Measurements from ENCODE around the gene JPT2.

JPT2 gene

DNA sequence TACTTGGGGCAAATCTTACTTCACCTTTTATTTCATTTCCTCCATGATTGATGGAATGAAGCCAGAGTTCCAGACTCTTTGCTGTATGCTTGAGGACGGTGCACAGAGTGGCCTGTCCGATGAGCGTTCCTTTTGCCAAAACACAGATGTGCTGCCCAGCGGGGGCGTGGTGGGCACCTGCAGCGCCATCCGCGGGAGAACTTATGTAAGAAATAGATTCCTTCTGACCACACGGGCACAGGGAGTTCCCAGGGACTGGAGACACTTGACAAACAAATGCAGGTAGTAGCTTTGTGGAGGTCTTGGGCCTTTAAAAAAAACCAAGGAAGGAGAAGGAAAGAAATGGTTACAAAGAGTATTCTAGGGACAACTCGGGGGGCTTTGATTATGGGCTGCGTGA is 35.3 kb upstream of the JPT2 start:
- no peak for DNase-seq
- Mint-ChIP-seq H3K27me3 (no peaks in the 10 kb centered on the region), H3K4me1 (peaks cover 26% of the 10 kb centered on the region), H3K9me3 (no peaks in the 10 kb centered on the region), H3K36me3 (ENCODE audit: low read depth) (peaks cover 45% of the 10 kb centered on the region), H3K4me3 (no peak overlapping the region), H3K27ac (no peak overlapping the region)
- ATAC-seq = no peak

DNA sequence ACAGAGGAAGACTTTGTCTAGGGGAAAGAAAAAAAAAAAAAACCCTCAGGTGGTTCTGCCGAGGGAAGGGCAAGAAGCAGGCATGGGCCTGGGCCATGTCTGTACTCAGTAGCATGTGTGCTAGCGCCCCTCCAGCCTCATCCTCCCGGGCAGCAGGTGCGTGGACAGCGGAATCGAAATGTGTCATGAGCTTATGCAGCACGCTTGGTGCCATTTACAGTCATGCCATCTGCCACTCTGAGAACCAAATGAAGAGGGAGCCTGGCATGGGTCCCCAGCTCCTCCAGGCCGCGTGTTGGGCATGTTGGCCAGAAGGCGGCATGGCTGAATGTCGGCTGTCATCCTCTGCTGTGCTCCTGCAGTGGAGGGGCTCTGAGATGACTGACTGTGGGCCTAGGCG is 34.6 kb upstream of the JPT2 start:
- Mint-ChIP-seq H3K4me3 (no peak overlapping the region), H3K27me3 (no peaks in the 10 kb centered on the region), H3K27ac (no peak overlapping the region), H3K9me3 (no peaks in the 10 kb centered on the region), H3K36me3 (ENCODE audit: low read depth) (peaks cover 46% of the 10 kb centered on the region), H3K4me1 (peaks cover 30% of the 10 kb centered on the region)
- no peak for DNase-seq
- no peak for ATAC-seq

DNA sequence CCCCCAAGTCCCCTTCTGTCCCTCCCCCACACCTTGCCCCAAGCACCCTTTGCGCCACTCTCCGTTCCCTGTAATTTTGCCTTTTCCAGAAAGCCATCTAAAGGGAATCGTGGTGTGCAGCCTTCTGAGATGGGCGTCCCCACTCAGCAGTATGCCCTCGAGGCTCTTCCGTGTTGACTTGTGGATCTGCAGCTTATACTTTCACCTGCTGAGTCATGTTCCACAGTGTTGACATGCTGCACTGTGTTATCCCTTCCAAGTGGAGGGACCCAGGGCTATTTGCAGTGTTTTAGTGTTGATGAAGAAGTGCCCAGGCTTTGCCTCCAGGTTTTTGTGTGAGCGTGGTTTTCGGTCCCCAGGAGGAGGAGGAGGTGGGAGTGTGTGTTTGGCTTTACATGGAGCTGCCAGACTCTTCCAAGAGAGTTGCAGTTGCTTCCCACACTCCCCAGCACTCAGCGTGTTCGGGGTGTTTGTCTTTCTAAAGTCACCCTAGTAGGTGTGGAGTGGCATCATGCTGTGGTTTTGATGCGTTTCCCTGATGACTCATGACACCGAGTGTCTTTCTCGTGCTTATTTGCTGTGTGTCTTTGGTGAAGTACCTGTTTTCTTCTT is 32.1 kb upstream of the JPT2 start:
- Mint-ChIP-seq H3K27ac (peak overlapping the region; percentile 40), H3K9me3 (no peaks in the 10 kb centered on the region), H3K36me3 (ENCODE audit: low read depth) (peaks cover 43% of the 10 kb centered on the region), H3K4me3 (no peak overlapping the region), H3K4me1 (peaks cover 31% of the 10 kb centered on the region), H3K27me3 (no peaks in the 10 kb centered on the region)
- ATAC-seq (peak; percentile 80), DNase-seq (peak; percentile 27)

DNA sequence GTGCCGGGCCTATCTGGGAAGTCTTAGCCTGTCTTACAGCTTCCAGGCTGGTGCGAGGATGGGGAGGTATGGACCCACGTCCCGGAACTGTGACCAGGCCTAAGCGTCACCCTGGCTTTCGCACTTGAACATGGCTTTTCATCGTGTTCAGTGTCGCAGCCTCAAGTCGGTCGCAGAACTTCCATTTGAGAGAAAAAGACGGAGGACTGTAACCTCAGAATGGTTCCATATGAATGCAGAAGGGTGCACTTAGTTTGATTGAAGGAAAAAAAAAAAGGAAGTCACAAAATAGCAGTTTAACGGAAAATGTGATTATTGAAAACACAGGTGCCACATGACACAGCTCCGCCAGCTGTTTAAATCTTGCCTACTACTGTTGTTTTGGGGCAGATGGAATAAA is 30.2 kb upstream of the JPT2 start:
- Mint-ChIP-seq H3K9me3 (no peaks in the 10 kb centered on the region), H3K4me1 (peaks cover 31% of the 10 kb centered on the region), H3K27ac (peak overlapping the region; percentile 7), H3K36me3 (ENCODE audit: low read depth) (peaks cover 40% of the 10 kb centered on the region), H3K4me3 (no peak overlapping the region), H3K27me3 (no peaks in the 10 kb centered on the region)
- no peak for DNase-seq
- no peak for ATAC-seq

DNA sequence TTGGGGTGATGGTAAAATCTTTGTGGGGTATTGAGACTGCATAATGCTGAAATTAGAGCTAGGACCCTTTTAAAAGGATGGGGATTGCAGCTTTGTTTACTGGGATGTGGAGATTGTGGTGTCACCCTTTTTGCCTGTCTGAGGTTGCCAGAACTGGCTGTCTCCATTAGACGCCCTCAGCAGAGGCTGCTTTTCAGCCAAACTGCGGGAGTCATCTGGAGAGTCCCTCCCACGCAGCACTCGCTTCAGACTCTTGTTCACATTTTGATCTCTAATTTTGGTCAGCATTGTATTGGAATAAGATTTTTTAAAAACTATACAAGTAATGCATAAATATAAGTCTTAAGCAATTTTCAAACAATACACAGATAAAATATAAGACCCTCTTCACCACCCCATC is 27.9 kb upstream of the JPT2 start:
- H3K9me3 Mint-ChIP-seq = no peaks in the 10 kb centered on the region

DNA sequence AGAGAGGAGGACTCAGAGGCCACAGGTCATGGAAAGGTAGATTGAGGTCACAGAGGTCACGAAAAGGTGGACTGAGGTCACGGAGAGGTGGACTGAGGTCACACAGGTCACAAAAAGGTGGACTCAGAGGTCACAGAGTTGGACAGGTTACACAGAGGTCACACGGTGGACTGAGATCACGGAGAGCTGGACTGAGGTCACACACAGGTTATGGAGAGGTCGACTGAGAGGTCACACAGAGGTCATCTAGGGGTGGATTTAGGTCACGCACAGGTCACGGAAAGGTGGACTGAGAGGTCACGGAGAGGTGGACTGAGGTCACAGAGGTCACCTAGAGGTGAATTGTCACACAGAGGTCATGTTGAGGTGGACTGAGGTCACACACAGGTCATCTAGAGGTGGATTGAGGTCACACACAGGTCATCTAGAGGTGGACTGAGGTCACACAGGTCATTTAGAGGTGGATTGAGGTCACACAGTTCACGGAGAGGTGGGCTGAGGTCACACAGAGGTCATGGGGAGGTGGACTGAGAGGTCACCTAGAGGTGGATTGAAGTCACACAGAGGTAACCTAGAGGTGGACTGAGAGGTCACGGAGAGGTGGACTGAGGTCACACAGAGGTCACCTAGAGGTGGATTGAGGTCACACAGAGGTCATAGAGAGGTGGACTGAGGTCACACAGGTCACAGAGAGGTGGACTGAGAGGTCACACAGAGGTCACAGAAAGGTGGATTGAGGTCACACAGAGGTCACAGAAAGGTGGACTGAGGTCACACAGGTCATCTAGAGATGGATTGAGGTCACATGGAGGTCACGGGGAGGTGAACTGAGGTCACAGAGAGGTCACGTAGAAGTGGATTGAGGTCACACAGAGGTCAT is 26.7 kb upstream of the JPT2 start:
- Mint-ChIP-seq H3K27ac (peak overlapping the region; percentile 38), H3K4me3 (no peak overlapping the region), H3K27me3 (no peaks in the 10 kb centered on the region), H3K4me1 (peaks cover 14% of the 10 kb centered on the region), H3K36me3 (ENCODE audit: low read depth) (peaks cover 32% of the 10 kb centered on the region), H3K9me3 (no peaks in the 10 kb centered on the region)
- DNase-seq (no peak), ATAC-seq (no peak)

More for the DNA sequence above, 27.9 kb upstream of the JPT2 start:
- Mint-ChIP-seq H3K27me3 (no peaks in the 10 kb centered on the region), H3K4me3 (no peak overlapping the region), H3K27ac (no peak overlapping the region), H3K4me1 (peaks cover 25% of the 10 kb centered on the region), H3K36me3 (ENCODE audit: low read depth) (peaks cover 36% of the 10 kb centered on the region)
- ATAC-seq (no peak), DNase-seq (no peak)

DNA sequence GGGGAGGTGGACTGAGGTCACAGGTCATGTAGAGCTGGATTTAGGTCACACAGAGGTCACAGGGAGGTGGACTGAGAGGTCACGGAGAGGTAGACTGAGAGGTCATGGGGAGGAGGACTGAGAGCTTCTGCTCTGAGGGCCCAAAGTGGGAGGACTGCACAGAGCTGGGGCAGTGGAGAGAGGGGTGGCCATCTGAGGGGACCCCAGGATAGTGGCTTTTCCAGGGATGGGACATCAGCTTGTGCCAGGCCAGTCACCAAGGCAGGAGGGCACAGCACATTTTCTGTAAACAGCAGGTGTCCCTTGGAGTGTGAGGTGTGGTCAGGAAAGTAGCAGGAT is 26.1 kb upstream of the JPT2 start:
- H3K9me3 Mint-ChIP-seq = no peaks in the 10 kb centered on the region
- H3K4me3 Mint-ChIP-seq = no peak overlapping the region
- peaks cover 29% of the 10 kb centered on the region for H3K36me3 Mint-ChIP-seq (ENCODE audit: low read depth)
- H3K4me1 Mint-ChIP-seq = peaks cover 8% of the 10 kb centered on the region
- DNase-seq (no peak), ATAC-seq (no peak)
- peak overlapping the region; percentile 5 for H3K27ac Mint-ChIP-seq
- H3K27me3 Mint-ChIP-seq = no peaks in the 10 kb centered on the region

DNA sequence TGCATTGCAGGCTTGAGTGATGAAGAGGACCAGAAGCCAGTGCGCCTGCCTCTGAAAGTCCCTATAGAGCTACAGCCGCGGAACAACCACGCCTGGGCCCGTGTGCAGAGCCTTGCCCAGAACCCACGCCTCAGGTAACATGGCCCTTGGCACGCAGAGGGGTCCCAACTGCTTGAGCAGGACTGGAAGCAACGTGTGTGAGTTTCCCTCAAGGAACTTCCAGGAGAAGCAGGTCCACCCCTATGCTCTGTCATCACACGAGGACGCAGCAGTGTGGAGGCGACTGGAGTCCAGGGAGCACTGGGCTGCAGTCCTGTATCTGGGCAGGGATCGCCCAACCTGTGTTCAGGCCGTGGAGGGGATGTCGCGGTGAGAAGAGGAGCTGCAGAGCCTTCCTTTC is 25.1 kb upstream of the JPT2 start:
- no peaks in the 10 kb centered on the region for H3K27me3 Mint-ChIP-seq
- peaks cover 2% of the 10 kb centered on the region for H3K4me1 Mint-ChIP-seq
- H3K36me3 Mint-ChIP-seq (ENCODE audit: low read depth) = peaks cover 25% of the 10 kb centered on the region
- H3K4me3 Mint-ChIP-seq = no peak overlapping the region
- DNase-seq (no peak), ATAC-seq (no peak)
- no peaks in the 10 kb centered on the region for H3K9me3 Mint-ChIP-seq
- H3K27ac Mint-ChIP-seq = no peak overlapping the region

DNA sequence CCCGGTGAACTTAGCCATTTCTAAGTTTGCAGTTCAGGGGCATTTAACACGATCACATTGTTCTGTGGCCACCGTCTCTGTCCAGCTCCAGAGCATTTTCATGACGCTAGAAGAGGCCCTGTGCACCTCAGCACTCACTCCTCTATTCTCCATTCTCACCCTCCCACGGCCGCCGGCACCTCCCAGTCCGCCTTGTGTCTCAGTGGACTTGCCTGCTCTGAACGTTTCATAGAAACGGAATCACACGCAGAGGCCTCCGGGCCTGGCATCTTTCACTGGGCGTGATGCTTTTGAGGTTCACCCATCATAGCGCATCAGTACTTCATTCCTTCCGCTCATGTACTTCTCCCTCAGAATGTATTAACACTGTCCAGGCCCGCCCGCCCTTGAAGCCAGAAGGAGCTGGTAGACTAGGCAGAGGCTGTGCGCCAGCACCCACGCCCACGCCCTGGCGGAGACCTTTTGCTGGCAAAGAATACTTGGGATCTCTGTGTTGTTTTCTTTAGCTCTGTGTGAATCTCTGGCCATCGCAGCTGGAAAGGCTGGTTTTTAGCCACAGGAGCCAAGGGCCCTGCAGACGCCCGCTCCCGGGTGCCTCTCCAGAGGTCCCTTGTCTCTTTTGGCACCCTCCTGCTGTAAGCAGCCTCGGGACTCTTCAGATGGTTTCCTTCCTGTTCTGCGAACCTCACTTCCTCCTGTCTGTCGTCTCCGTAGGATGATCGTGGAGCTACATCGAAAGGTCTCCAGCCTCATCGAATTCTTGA is 23.4 kb upstream of the JPT2 start:
- DNase-seq = no peak
- Mint-ChIP-seq H3K27me3 (no peaks in the 10 kb centered on the region), H3K4me1 (no peaks in the 10 kb centered on the region), H3K27ac (no peak overlapping the region), H3K4me3 (no peak overlapping the region), H3K36me3 (ENCODE audit: low read depth) (peaks cover 23% of the 10 kb centered on the region), H3K9me3 (no peaks in the 10 kb centered on the region)
- no peak for ATAC-seq

DNA sequence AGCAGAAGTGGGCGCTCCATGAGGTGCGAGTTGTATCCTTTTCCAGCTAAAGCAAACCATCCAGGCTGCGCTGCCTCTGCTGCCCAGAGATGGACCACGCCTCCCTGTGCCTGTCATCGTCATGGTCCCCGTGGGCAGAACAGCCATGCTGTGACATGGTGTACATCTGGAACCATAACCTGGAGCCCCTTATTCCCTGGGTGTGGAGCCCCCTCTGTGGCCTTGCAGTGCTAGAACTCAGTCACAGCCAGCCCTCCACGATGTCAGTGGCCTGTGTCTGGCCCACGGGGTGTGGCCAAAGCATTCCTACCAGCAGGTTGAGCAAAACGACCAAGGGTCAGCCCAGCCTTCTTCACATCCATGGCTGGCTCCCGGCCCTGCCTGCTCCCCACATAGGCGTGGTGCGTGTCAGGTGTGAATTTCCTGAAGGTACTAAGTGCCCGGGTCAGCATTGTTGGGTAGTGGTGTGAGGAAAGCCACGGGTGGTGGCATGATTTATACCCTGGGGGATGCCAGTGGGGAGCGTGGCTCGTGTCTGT is 22.7 kb upstream of the JPT2 start:
- Mint-ChIP-seq H3K9me3 (no peaks in the 10 kb centered on the region), H3K27ac (no peak overlapping the region), H3K4me1 (no peaks in the 10 kb centered on the region), H3K4me3 (no peak overlapping the region), H3K36me3 (ENCODE audit: low read depth) (peaks cover 24% of the 10 kb centered on the region), H3K27me3 (no peaks in the 10 kb centered on the region)
- DNase-seq (no peak), ATAC-seq (no peak)

DNA sequence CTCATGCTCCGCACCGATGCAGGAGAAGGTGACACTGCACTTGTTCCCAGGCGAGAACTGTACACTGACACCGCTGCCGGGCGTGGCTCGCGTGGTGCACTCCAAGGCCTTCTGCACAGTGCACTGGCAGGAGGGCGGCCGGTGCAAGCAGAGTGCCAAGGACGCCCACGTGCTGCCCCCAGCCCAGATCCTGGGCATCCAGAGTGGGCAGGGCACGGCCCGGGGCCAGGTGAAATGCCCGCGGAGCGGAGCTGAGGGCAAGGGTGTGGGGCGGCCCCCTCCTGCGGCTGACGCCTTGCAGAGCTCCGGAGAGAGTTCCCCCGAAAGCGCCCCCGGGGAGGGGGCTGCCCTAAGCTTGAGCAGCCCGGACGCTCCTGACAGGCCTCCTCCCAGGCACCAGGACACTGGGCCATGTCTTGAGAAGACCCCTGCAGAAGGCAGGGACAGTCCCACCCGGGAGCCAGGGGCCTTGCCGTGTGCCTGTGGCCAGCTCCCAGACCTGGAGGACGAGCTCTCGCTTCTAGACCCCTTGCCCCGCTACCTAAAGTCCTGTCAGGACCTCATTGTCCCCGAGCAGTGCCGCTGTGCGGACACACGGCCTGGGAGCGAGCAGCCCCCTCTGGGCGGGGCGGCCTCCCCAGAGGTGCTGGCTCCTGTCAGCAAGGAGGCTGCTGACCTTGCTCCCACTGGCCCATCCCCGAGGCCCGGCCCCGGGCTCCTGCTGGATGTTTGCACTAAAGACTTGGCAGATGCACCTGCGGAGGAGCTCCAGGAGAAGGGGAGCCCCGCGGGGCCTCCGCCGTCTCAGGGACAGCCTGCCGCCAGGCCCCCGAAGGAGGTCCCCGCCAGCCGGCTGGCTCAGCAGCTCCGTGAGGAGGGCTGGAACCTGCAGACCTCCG is 21.9 kb upstream of the JPT2 start:
- H3K4me3 Mint-ChIP-seq = no peak overlapping the region
- H3K36me3 Mint-ChIP-seq (ENCODE audit: low read depth) = peaks cover 18% of the 10 kb centered on the region
- DNase-seq (no peak), ATAC-seq (no peak)
- no peaks in the 10 kb centered on the region for H3K9me3 Mint-ChIP-seq
- no peak overlapping the region for H3K27ac Mint-ChIP-seq
- H3K27me3 Mint-ChIP-seq = no peaks in the 10 kb centered on the region
- H3K4me1 Mint-ChIP-seq = no peaks in the 10 kb centered on the region

DNA sequence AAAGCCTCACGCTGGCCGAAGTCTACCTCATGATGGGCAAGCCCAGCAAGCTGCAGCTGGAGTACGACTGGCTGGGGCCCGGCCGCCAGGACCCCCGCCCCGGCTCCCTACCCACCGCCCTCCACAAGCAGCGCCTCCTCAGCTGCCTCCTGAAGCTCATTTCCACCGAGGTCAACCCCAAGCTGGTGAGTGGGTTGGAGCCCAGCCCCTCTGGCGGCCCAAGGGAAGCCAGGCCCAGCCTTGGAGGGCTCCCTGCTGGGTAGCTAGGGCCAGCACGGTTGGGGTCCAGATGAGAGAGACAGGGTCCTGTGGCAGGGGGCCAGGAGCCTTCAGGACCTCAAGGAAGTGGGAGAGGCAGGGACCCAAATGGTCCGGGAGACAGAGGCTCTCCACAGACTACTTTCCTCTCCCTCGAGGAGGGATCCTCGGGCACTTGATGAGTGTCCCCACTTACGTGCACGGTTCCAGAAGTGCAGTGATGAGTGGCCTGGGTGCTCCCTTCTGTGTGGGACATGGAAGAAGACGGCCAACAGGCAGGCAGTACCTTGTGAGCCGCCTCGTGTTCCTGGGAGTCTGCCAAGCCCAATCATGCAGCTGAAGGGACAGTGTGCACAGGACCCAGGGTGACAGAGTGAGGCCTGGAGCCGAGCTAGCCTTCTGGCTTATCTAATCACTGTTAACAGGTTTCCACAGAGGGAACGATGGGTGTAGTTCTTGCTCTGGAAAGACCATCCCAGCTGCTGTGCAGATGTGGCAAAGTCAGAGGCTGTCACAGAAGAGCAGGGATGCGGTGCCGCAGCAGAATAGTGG is 21.1 kb upstream of the JPT2 start:
- ATAC-seq = no peak
- Mint-ChIP-seq H3K4me3 (no peak overlapping the region), H3K4me1 (no peaks in the 10 kb centered on the region), H3K27me3 (no peaks in the 10 kb centered on the region), H3K9me3 (no peaks in the 10 kb centered on the region), H3K36me3 (ENCODE audit: low read depth) (peaks cover 14% of the 10 kb centered on the region), H3K27ac (no peak overlapping the region)
- DNase-seq = no peak

DNA sequence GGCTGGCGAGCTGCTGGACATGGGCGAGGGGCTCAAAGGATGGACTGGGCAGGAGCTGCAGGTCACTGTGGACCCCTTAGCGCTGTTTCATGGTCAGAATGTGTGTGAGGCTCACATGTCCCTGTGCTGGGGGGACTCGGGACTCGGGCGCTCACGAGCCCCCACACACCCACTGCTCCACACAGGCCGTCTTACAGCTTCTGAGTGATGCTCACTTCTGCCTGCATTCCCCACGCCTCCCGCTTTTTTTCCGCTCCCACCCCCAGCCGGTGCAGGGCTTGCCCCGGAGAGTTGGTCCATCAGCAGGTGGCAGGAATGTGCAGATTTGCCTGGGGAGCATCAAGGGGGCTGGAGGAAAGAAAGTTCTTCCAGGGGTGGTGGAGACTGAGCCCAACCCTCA is 20.2 kb upstream of the JPT2 start:
- no peaks in the 10 kb centered on the region for H3K4me1 Mint-ChIP-seq
- ATAC-seq (no peak), DNase-seq (no peak)
- peaks cover 19% of the 10 kb centered on the region for H3K36me3 Mint-ChIP-seq (ENCODE audit: low read depth)
- no peaks in the 10 kb centered on the region for H3K27me3 Mint-ChIP-seq
- H3K4me3 Mint-ChIP-seq = no peak overlapping the region
- no peaks in the 10 kb centered on the region for H3K9me3 Mint-ChIP-seq
- H3K27ac Mint-ChIP-seq = no peak overlapping the region

Measured in activated naive CD8-positive, alpha-beta T cell treated with anti-CD3 and anti-CD28 coated beads, Interleukin-2, amount 50 U/mL, for 24 hours (primary cell).